Adrenal gland (tissue), 12 donors: Measurements from ENCODE around the gene APBB1. TPM values are rescaled to one million over a fixed set of nuclear protein-coding genes. Genes with fewer than 3 reads are reported as not detected.

Source experiments
- DNase-seq, 7 donors: peaks; one replicate each; pipeline ENCODE4 v3.0.0-alpha.2; 2019 to 2020
- H3K27ac ChIP-seq, 5 donors: fragments of 200-600 bp; sonication (generic) in 4 of 5; 1 replicate in 3 of 5; 2 replicates in 2 of 5; pipeline versions ENCODE4 v1.5.1 to v1.8.0; 2016 to 2020; ENCODE audit warnings: mild to moderate bottlenecking in 1 of 5
- H3K27me3 ChIP-seq: fragments of 200-600 bp; 2 replicates; pipeline ENCODE4 v1.8.0; 2021
- H3K36me3 ChIP-seq, 2 donors: fragments of 200-600 bp; replicated peaks in 1 of 2; 1 replicate in 1 of 2; 2 replicates in 1 of 2; pipeline versions ENCODE4 v1.5.1 to v1.8.0; 2018 to 2022
- H3K4me1 ChIP-seq, 2 donors: fragments of 200-600 bp; replicated peaks in 1 of 2; 1 replicate in 1 of 2; 2 replicates in 1 of 2; pipeline versions ENCODE4 v1.5.1 to v1.8.0; 2018 to 2021
- H3K4me3 ChIP-seq, 4 donors: fragments of 200-600 bp; sonication (generic) in 3 of 4; one replicate each; pipeline ENCODE4 v1.5.1; 2016 to 2018
- H3K9me3 ChIP-seq, 3 donors: fragments of 200-600 bp; sonication (generic) in 1 of 3; replicated peaks in 1 of 3; 1 replicate in 2 of 3; 2 replicates in 1 of 3; pipeline versions ENCODE4 v1.5.1 to v1.8.0; 2016 to 2021
- CTCF ChIP-seq, 6 experiments: fragments of 450-650 bp in 4 of 6; fragments of 200-600 bp in 2 of 6; sonication (generic) in 1 of 6; IDR thresholded peaks; 1 replicate in 5 of 6; 2 replicates in 1 of 6; pipeline versions ENCODE4 v1.5.1 to v1.8.0; 2016 to 2021; ENCODE audit warnings: antibody characterized with exemption in 6 of 6, mild to moderate bottlenecking in 2 of 6, moderate library complexity in 1 of 6
- POLR2A ChIP-seq, 2 donors: fragments of 450-650 bp; IDR thresholded peaks; one replicate each; pipeline ENCODE4 v1.6.1; 2017; ENCODE audit warnings: antibody characterized with exemption in 2 of 2, mild to moderate bottlenecking in 2 of 2, moderate library complexity in 1 of 2
- WGBS, 4 donors: extraction: QIAGEN DNeasy Blood & Tissue Kit in 2 of 4; methylation state at CpG; one replicate each; pipeline versions ENCODE4 v1.1.5 to v1.1.7; 2013 to 2017; 5-methylcytosine and 5-hydroxymethylcytosine counted together
- intact Hi-C, 2 donors: fragments of 100-400 bp; cut with DNase I; formaldehyde crosslinking; loops; one replicate each; pipeline versions ENCODE4 v1.14.1 to v1.15.0; 2022 to 2023
- polyA plus RNA-seq, 3 donors: library from polyadenylated mRNA; stranded (reverse); fragments of 200-250 nt in 2 of 3; fragments of 350-450 nt in 1 of 3; fragmentation: Illumina TruSeq in 1 of 3; extraction: RNeasy Lipid Tissue Mini Kit (QIAGEN cat#74804) in 1 of 3; gene quantifications; one replicate each; pipeline ENCODE4 v1.2.3, GENCODE V29; 2013 to 2014
- total RNA-seq, 9 donors: library from RNA; depleted of rRNA in 4 of 9; stranded (reverse); fragments of >200 nt in 4 of 9; fragments of 120-200 nt in 1 of 9; fragmentation: NEBNext Ultra II Directional in 1 of 9; extraction: Animal tissue kit (Norgen Biotek cat#: 25700) in 1 of 9; gene quantifications; one replicate each; pipeline versions ENCODE4 v1.1.0 to v1.2.4, GENCODE V29; 2013 to 2023
- donor health status: healthy with polysubstance abuse.
- donor health status: Bipolar disorder and iron deficiency.
- donor health status: DM: yes; HTN: yes; CAD: no.
- donor health status: DM: no; HTN: no; CAD: no.
- donor health status: DM: no; HTN: no; CAD: no.
- donor health status: DM: yes; HTN: yes; CAD: no.

The APBB1 gene
- total and polyA plus RNA-seq, 12 donors = 27.2 to 72.4 (median 50.5) TPM

DNA sequence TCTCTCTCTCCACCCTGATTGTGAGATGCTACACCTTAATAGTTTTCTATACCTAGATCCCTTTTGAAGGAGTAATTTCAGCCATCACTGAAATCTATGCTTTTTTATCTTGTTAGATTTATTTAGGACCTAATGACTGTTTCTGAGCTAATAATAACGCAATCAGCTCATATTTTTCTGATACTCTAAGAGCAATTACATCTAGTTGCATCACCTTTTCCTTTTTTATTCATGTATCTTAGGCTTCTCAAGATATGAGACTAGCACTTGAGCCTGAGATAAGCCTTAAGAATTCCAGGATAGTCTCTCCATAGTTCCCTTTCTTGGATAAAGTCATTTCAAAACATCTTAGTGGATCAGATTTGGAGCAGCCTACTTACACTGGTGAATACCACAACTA lies 73.5 kb downstream of the APBB1 start:
- no peaks in the 10 kb centered on the region for H3K27me3 ChIP-seq
- 86 to 97% (median 91%) methylated on average over 1 of the region's 1 CpG for whole genome bisulfite sequencing, 4 donors
- H3K4me1 ChIP-seq = no peaks in the 10 kb centered on the region
- no peak overlapping the region for H3K4me3 ChIP-seq
- DNase-seq = no peak
- no peak overlapping the region for H3K27ac ChIP-seq
- TF ChIP-seq POLR2A (IDR thresholded peaks at IDR 0.05) = no peak
- no peak for TF ChIP-seq CTCF (IDR thresholded peaks at IDR 0.05)
- H3K9me3 ChIP-seq = no peaks in the 10 kb centered on the region
- H3K36me3 ChIP-seq = no peaks in the 10 kb centered on the region
- intact Hi-C loops = no loop called here

Other genes with a start within 250 kb of the APBB1 start
- under 1 TPM in 1 of 9 donors, not detected in 8; 0.11 TPM for gene OR52B2, start 248.8 kb downstream of the APBB1 start, total RNA-seq
- not detected for gene OR52B2, start 248.8 kb downstream of the APBB1 start, polyA plus RNA-seq
- not detected for gene OR52W1, start 219.9 kb downstream of the APBB1 start, total RNA-seq
- not detected for gene OR52W1, start 219.9 kb downstream of the APBB1 start, polyA plus RNA-seq
- not detected for gene C11orf42, start 213.5 kb downstream of the APBB1 start, total RNA-seq
- not detected for gene C11orf42, start 213.5 kb downstream of the APBB1 start, polyA plus RNA-seq
- 10 to 100 TPM; 15.6 to 51.5 (median 34.3) TPM for gene FHIP1B, start 184.5 kb downstream of the APBB1 start, total RNA-seq
- gene FHIP1B, start 184.5 kb downstream of the APBB1 start, polyA plus RNA-seq = 10 to 100 TPM; 12.5 to 91.2 (median 69.7) TPM
- 1 to 10 TPM in 1 of 9 donors, under 1 TPM in 4, not detected in 4; 0.06 to 1.5 (median 0.39) TPM for gene CNGA4, start 180.0 kb downstream of the APBB1 start, total RNA-seq
- under 1 TPM; 0.11 to 0.32 (median 0.20) TPM for gene CNGA4, start 180.0 kb downstream of the APBB1 start, polyA plus RNA-seq
- gene CCKBR, start 159.3 kb downstream of the APBB1 start, total RNA-seq = under 1 TPM in 4 of 9 donors, not detected in 5; 0.11 to 0.72 (median 0.59) TPM
- gene CCKBR, start 159.3 kb downstream of the APBB1 start, polyA plus RNA-seq = under 1 TPM; 0.07 to 0.22 (median 0.08) TPM
- 100 to 1,000 TPM in 2 of 9 donors, 10 to 100 TPM in 7; 17.8 to 110 (median 48.5) TPM for gene CAVIN3, start 98.6 kb downstream of the APBB1 start, total RNA-seq
- 100 to 1,000 TPM in 1 of 3 donors, 10 to 100 TPM in 1, 1 to 10 TPM in 1; 8.4 to 126 (median 70.0) TPM for gene CAVIN3, start 98.6 kb downstream of the APBB1 start, polyA plus RNA-seq
- gene SMPD1, start 28.6 kb downstream of the APBB1 start, total RNA-seq = 10 to 100 TPM; 35.8 to 85.0 (median 67.4) TPM
- gene SMPD1, start 28.6 kb downstream of the APBB1 start, polyA plus RNA-seq = 10 to 100 TPM; 44.6 to 51.7 (median 44.8) TPM
- gene HPX, start 21.9 kb upstream of the APBB1 start, total RNA-seq = 10 to 100 TPM in 1 of 9 donors, 1 to 10 TPM in 7, under 1 TPM in 1; 0.26 to 25.2 (median 1.7) TPM
- 1 to 10 TPM; 1.5 to 1.8 (median 1.8) TPM for gene HPX, start 21.9 kb upstream of the APBB1 start, polyA plus RNA-seq
- gene TRIM3, start 54.8 kb upstream of the APBB1 start, total RNA-seq = 10 to 100 TPM in 4 of 9 donors, 1 to 10 TPM in 5; 6.6 to 20.6 (median 9.8) TPM
- 10 to 100 TPM in 2 of 3 donors, 1 to 10 TPM in 1; 6.7 to 23.8 (median 16.8) TPM for gene TRIM3, start 54.8 kb upstream of the APBB1 start, polyA plus RNA-seq
- gene ARFIP2, start 62.2 kb upstream of the APBB1 start, total RNA-seq = 100 to 1,000 TPM in 1 of 9 donors, 10 to 100 TPM in 8; 47.4 to 108 (median 61.6) TPM
- 10 to 100 TPM; 51.1 to 65.0 (median 53.1) TPM for gene ARFIP2, start 62.2 kb upstream of the APBB1 start, polyA plus RNA-seq
- gene TIMM10B, start 62.4 kb upstream of the APBB1 start, total RNA-seq = 10 to 100 TPM; 30.3 to 81.9 (median 41.1) TPM
- 10 to 100 TPM; 12.1 to 96.9 (median 16.7) TPM for gene TIMM10B, start 62.4 kb upstream of the APBB1 start, polyA plus RNA-seq
- gene DNHD1, start 78.2 kb upstream of the APBB1 start, total RNA-seq = 10 to 100 TPM in 4 of 9 donors, 1 to 10 TPM in 5; 5.7 to 14.0 (median 8.9) TPM
- gene DNHD1, start 78.2 kb upstream of the APBB1 start, polyA plus RNA-seq = 10 to 100 TPM in 2 of 3 donors, 1 to 10 TPM in 1; 3.9 to 27.1 (median 16.8) TPM
- gene RRP8, start 184.5 kb upstream of the APBB1 start, total RNA-seq = 10 to 100 TPM in 8 of 9 donors, 1 to 10 TPM in 1; 9.4 to 27.5 (median 20.0) TPM
- gene RRP8, start 184.5 kb upstream of the APBB1 start, polyA plus RNA-seq = 10 to 100 TPM; 24.2 to 34.8 (median 33.5) TPM
- gene ILK, start 184.7 kb upstream of the APBB1 start, total RNA-seq = 100 to 1,000 TPM in 8 of 9 donors, 10 to 100 TPM in 1; 99.1 to 191 (median 153) TPM
- gene ILK, start 184.7 kb upstream of the APBB1 start, polyA plus RNA-seq = 100 to 1,000 TPM; 117 to 177 (median 162) TPM
- gene TAF10, start 193.1 kb upstream of the APBB1 start, total RNA-seq = 100 to 1,000 TPM in 8 of 9 donors, 10 to 100 TPM in 1; 69.7 to 290 (median 174) TPM
- gene TAF10, start 193.1 kb upstream of the APBB1 start, polyA plus RNA-seq = 100 to 1,000 TPM; 280 to 389 (median 310) TPM
- 100 to 1,000 TPM in 8 of 9 donors, 10 to 100 TPM in 1; 53.2 to 464 (median 335) TPM for gene TPP1, start 200.3 kb upstream of the APBB1 start, total RNA-seq
- 100 to 1,000 TPM in 1 of 3 donors, 10 to 100 TPM in 2; 84.2 to 371 (median 96.9) TPM for gene TPP1, start 200.3 kb upstream of the APBB1 start, polyA plus RNA-seq
- 10 to 100 TPM in 6 of 9 donors, 1 to 10 TPM in 3; 4.3 to 15.3 (median 11.5) TPM for gene DCHS1, start 236.7 kb upstream of the APBB1 start, total RNA-seq
- 10 to 100 TPM in 1 of 3 donors, 1 to 10 TPM in 2; 1.3 to 12.1 (median 5.0) TPM for gene DCHS1, start 236.7 kb upstream of the APBB1 start, polyA plus RNA-seq